HG03469 (cell line): ENCODE data around the gene TENM3.
"Not testable (repeated sequence)": the region's sequence is repeated elsewhere in the genome, so short reads cannot be mapped to it uniquely, and the experiment has no call there.

Experiments used
- ATAC-seq: cut with Tn5 transposase; IDR thresholded peaks from one replicate; pipeline ENCODE4 v1.9.1; 2021; ENCODE audit warnings: mild to moderate bottlenecking, moderate library complexity, moderate number of reproducible peaks; ENCODE audit not compliant: unreplicated experiment

TENM3 gene

GRCh38 chr4:182225257-182225852, 17.8 kb upstream of the TENM3 start:
- no peak for ATAC-seq

- no peak for ATAC-seq
Observed at GRCh38 chr4:182227611-182228010, 15.6 kb upstream of the TENM3 start.

GRCh38 chr4:182228991-182229577, 14.1 kb upstream of the TENM3 start:
- ATAC-seq: no peak

GRCh38 chr4:182230256-182230655, 12.9 kb upstream of the TENM3 start:
- no peak for ATAC-seq

GRCh38 chr4:182231080-182231479, 12.1 kb upstream of the TENM3 start:
- ATAC-seq: no peak

- no peak for ATAC-seq
Observed at GRCh38 chr4:182231496-182231895, 11.7 kb upstream of the TENM3 start.

DNA sequence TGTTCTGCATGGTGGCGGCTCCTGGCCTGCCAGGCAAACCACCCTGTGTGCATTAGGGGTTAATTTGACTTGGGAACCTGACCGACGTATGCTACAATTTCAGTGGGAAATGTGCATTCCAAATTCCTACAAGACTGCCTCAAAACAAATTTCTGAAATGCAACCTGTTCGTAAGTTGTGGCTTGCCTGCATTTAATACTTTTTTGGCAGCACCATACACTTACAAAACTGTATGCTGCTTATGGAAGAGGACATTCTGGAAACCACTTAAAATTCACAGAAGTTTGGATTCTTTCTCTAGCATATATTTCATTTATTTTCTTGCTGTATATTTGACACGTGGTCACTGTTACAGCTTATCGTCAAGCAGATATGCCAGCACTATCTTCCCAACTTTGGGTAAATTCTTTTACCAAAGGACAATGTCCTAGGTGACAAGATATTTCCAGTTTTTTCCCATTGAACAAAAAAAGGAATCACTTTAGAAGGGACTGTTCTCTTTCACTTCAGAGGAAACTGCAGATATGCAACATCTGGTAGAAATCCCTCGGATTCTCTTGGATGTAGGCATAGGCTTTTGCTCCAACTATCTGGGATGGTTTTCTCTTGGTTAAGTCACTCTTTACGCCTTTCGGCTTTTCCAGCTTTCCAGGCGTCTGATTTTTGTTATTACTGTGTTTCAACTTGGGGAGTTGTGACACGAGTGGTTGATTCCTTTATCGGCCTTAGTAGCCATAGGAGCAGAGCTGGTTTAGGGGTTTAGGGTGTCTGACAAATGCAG, 9.7 kb upstream of the TENM3 start:
- ATAC-seq: no peak

GRCh38 chr4:182235021-182235795, 8.0 kb upstream of the TENM3 start:
- ATAC-seq: no peak

- ATAC-seq: no peak
Observed at GRCh38 chr4:182236186-182236585, 7.0 kb upstream of the TENM3 start.

GRCh38 chr4:182237010-182237409, 6.2 kb upstream of the TENM3 start:
- not testable (repeated sequence) for ATAC-seq

DNA sequence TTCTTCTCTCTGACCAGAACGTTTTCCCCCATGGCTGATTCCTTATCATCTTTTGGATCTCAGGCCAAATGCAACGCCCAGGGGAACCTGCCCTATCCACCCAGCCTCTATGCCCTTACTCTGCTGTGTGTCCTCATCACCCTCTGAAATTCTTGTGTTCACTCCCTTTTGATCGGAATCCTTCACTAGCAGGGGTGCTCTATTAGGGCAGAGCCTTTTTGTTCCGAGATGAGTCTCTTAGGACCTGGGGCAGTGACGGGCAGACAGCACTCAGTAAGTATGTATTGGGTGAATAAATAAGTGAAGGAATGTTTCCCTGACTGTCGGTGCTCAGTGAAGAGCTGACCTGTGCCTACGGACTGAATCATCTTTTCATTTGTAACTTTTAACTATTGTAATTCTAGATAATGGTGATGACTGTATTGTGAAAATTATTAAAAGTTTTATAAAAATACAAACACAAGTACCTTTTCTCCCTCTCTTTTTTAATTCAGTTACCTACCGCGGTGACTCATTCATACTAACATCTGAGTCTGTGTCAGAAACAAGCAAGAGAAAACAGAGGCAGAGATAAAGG, 4.8 kb upstream of the TENM3 start:
- ATAC-seq: no peak

- no peak for ATAC-seq
Observed at GRCh38 chr4:182240161-182241130, 2.8 kb upstream of the TENM3 start.

DNA sequence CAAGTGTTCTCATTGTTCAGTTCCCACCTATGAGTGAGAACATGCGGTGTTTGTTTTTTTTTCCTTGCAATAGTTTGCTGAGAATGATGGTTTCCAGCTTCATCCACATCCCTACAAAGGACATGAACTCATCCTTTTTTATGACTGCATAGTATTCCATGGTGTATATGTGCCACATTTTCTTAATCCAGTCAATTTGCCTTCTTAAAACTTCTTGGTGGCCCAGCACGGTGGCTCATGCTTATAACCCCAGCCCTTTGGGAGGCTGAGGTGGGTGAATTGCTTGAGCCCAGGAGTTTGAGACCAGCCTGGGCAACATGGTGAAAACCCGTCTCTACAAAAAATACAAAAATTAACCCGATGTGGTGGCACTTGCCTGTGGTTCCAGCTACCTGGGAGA, 942 bp upstream of the TENM3 start:
- not testable (repeated sequence) for ATAC-seq

GRCh38 chr4:182242787-182243186, 415 bp upstream of the TENM3 start:
- no peak for ATAC-seq

DNA sequence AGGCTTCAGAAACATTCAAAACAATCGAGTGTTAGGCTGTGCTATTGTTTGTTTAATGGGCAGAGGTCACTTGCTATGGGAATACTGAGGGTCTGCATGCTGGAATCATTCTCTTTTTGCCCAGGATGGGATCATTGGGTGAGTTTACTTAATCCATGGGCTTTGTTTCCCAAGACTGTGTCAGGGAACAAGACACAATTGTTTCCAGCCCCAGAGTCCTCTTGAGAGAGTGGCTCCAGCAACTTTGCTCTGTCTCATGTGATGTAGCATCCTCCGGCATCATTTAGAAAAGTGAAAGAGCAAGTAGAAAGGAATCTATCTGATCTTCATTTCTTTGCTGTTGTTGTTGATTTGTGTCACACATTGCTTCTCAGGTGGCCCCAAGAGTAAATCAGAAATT, 1.8 kb downstream of the TENM3 start:
- no peak for ATAC-seq

DNA sequence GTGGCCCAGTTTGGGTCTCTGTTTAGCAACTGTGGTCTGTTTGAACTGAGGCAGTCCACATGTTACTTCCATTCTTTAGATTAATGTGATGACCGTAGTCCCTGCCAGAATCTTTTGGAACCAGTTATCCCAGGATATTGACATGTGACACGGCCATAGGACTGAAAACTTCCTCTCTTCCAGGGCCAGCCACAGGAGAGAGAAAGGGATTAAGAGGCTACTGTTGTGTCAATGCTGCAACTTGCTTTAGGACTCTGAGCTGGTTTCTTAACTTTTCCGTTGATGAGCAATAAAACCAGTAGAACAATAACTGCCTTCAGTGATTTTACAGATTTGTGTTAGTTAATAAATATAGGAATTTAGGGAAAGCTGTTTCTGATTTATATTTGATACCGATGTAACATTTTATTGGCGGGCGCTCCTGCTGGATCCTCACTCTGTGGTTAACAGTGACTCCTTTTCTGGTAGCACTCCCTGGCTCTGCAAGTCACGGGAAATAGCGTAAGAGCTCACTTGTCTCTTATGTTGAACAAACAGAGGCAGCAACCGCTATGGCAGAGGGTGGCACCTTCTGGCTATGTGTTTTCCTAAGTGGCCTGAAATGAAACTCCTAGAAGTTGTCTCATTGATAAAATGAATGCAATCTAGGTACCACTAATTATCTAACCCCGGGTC, 2.5 kb downstream of the TENM3 start:
- ATAC-seq: no peak

DNA sequence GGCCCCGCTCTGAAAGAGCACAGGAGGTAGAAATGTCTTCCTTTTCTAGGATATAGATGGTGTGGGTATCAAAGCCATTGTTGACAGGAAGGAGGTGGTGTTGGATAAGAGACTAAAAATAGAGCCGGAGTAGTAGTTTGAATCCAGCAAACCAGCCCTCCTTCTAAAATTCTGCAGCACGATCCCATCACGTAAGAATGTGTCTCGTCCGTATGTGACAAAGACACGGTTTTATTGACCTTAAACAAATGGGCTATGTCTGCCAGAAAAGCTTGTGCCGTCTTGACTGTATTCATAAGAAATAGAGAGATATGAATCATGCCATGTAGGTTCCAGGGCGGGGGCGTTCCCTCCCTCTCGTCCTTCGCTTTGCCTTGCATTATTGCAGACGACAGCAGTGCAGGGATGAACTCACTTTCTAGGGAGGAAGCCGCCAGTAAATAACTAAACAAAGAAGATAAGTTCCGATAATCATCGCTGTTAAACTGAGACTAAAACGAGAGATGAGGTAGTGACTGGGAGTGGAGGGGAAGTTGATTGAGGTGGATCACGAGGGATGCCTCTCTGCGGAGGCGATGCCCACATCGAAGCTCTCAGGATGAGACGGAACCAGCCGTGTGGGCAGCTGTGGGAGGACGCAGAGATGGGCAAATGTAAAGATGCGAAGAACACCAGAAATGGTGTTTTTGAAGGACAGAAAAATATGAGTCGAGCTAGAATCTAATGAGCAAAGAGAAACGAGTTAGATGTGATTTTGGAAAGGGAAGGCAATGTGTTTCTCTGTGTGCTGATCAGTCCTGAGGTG, 3.4 kb downstream of the TENM3 start:
- no peak for ATAC-seq

GRCh38 chr4:182248295-182248694, 5.1 kb downstream of the TENM3 start:
- ATAC-seq: no peak

DNA sequence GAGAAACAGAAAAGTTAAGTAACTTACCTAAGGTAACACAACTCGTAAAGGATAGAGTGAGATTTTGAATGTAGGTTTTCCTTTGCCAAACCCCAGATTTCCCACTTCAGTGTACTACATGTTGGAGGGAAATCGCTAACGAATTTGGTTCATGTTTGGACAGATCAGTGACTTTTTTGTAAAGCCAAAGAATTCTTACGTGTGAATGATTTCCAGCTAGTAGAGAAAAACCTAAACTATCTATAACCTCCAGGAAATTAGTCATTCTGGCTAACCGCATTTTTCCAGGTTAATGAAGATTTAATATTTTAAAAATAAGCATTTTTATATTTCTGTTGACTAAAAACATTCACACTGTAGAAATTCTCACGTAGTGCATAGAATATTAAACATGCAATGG, 7.2 kb downstream of the TENM3 start:
- ATAC-seq: no peak
